Amygdala (tissue), 56 donors: ENCODE results near the gene PASK.
"Not testable (repeated sequence)": the region's sequence is repeated elsewhere in the genome, so short reads cannot be mapped to it uniquely, and the experiment has no call there.

Source experiments
- DNase-seq, 56 donors: peaks; one replicate each; lab custom pipeline; 2025; lab: John Stamatoyannopoulos, UW

PASK gene

DNA sequence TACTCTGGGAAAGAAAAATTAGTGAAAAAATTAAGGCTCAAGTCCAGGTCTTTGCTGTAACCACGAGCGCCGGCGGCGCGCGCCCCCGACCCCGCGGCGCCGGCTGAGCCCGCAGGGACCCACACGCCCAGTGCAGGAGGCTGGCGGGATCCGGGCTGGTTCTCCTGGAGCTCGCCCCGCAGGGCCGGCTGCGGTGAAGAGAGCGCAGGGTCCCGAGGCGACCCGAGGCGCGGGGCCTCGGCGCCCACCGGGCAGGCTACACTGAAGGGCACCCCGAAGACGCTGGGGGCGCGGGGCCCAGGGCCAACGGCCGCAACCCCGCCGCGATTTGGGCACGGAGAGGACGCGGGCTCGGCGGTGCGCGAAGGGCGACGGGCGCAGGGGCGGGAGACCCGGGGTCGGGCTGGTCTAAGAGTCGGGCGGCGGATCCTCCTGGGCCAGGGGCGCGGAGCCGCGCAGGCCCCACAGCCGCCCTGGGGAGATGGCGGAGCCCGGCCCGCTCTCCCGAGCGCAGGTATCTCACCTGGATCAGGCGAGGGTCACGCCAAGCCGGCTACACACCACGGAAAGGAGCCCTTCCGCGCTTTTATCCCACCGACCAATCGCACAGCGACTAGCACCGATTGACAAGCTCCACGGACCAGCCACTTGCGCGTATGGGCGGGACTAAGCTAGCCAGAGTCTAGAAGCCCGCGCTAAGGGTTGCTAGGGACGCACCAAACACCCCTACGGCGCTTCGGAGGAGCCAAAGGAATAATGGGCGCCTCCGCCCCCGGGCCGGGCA lies at the start of gene PASK:
PASK (minus strand) TSS at position 582 of the 784 bp plus-strand sequence. CDS start 6,440 bp downstream, outside the sequence.
- DNase-seq, result peak; percentile 36 to 97 (median 88)

DNA sequence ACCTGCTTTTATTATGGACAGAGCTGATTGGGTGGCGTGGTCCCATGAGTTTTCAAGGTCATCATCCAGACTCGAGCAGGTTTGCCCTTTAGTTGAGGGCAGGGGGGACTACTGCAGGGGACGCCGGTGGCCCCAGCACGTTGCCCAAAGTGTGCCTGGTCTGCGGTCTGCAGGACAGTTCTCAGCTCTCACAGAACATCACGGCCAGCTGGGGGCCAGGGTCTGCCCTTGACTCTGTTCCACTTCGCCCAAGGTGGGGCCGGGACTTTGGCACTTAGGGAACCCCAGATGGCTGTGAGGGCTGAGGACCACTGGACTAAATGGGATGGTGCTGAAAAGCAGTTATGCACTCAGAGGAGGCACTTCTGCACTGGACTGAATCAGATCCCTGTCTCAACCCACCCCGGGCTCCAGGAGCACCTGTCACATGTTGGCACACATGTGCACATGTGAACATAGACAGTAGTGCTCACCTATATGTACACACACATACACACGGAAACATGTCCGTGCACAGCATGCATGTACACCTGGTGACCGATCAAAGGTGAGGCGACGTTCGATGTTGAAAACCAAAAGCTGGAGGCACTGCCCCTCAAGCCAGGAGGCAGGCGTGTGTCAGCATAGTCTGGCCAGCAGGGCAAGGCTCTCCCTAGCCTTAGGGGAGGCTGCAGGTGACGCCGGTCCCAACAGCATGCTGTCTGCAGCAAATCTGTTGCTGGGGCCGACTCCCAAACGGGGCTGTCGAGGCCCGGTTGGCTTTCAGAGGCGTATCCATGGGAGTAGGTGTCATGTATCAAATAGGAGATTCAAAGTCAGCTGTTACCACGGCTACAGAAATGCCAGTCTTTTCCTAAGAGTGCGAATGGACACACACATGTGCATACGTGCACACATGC lies 49.4 kb upstream of the PASK start:
- DNase-seq, result no peak

DNA sequence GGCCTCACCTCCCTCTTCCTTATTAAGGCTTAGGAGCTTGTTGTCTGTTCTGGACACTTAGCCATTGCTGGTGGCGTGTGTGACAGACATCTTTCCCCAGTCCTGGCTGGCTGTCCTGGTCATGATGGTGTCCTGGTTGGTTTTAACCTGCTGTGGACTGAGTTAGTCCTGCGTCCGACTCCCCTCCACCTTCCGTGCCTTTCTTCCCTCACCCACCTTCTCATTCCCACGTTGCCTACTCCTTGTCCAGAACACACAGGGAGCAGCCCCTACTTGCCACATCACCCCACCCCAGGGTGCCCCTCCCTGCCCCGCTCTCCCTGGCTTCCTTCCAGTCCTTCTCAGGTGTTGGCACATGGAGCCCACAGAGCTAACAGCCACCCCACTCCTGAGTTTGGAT lies 48.7 kb upstream of the PASK start:
- DNase-seq, result no peak

DNA sequence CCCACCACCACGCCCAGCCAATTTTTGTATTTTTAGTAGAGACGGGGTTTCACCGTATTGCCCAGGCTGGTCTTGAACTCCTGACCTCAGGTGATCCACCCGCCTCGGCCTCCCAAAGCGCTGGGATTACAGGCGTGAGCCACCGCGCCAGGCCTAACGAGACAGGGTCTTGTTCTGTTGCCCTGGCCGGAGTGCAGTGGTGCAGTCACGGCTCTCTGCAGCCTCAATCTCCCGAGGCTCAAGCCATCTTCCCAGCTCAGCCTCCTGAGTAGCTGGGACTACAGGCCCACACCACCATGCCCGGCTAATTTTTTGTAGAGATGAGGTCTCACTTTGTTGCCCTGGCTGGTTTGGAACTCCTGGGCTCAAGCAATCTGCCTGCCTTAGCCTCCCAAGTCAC lies 48.0 kb upstream of the PASK start:
- not testable (repeated sequence) for DNase-seq

DNA sequence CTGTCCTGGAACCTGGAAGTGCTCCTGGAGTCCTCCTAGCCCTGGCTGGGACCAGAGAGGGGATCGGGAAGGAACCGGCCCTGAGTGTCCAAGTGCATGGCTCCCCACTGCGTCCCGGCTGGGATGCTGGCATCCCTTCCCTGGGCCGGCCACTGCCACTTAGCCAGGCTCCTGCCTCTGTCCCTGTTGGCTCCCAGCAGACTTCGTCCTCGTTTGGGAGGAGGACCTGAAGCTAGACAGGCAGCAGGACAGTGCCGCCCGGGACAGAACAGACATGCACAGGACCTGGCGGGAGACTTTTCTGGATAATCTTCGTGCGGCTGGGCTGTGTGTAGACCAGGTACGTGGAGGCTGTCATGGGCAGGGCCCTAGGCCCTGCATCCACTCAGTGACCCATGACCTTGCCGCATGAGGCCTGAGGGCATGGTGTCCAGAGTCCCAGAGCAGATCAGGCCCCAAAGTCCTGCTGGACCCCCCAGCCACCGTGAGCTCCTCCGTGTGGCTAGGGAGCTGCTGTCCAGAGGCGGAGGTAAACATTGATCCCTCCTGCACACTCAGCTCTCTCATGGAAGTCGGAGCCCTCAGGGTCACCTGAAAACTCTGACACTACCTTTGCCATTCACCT lies 46.3 kb upstream of the PASK start:
- no peak for DNase-seq

DNA sequence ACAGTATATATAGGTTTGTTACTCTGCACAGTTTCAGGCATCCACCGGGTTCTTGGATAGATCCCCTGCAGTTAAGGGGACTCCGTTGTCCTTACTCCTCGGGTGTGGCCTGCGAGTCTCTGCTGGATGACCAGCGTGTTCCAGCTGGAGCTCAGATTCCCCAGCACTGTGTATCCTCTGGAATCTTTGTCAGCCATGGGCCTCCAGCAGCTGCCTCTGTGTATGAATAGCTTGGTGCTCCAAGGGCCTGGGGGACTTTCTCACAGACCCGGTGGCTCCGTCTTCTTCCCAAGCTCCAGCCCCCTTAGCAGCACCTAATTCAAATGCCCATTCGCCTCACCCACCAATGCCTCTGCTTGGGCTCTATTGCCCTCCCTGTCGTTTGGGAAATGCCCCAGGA lies 45.5 kb upstream of the PASK start:
- no peak for DNase-seq

DNA sequence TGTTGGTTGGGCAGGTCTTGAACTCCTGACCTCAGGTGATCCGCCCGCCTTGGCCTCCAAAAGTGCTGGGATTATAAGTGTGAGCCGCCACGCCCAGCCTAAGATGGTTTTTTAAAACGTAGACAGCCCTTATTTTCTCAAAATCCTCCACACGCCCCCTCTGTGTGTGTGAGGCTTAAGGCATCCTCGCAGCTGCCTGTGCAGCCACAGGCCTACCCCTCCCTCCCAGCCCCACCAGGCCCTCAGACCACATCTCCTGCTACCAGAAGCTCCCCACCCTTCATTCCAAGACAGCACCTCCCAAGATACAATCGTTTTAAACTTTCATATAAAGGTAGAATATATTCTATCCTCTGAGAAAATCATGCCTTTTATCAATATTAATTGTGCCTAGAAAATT lies 44.0 kb upstream of the PASK start:
- DNase-seq, result no peak

DNA sequence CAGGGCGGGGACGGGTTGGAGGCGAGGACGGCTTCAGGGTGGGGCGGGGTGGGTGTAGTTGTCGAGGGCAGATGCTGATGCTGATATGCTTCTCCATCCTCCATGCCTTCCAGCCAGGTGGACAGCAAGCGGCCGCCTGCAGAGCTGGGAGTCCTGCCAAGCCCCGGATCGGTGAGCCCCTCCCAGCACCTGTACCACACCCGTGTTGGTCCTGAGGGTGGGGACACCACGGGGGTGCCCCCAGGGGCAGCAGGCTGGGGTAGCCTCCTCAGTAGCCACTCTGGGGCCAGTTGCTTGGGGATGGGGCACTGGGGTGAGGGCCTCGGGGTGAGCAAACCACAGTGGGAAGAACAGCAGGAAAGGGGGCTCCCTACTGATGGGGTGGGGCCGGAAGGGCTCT lies 41.8 kb upstream of the PASK start:
- no peak for DNase-seq

DNA sequence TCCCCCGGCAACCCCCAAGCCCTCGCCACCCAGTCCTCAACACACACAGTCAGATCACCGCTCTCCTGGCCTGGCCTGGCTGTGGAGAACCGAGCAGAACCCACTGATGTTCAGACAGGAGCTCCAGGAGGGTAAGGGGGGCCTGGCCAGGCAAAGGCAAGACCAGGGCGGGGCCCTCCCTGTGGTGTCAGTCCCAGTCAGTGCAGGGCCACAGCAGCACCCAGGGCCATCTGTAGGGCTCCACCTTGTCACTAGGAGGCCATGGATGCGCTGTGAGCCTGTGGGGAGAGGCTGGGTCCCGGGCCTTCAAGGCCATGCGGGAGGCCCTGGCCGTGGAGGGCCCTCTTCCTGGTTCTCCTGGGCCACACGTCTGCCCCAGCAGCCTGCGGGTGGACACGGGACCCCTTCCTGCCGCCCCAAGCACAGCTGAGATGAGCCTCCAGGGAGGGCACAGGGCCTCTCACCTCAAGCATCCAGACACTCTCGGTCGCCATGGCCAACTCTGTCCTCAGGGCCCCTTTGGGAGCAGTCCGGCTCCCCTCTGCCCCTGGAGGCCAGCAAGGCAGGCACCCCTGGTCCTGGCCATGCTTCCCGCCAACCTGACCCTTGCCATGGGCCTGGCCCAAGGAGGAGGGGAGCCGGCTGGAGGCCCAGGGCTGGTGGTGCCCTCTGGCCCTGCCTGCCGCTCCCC lies 41.2 kb upstream of the PASK start:
- no peak for DNase-seq

DNA sequence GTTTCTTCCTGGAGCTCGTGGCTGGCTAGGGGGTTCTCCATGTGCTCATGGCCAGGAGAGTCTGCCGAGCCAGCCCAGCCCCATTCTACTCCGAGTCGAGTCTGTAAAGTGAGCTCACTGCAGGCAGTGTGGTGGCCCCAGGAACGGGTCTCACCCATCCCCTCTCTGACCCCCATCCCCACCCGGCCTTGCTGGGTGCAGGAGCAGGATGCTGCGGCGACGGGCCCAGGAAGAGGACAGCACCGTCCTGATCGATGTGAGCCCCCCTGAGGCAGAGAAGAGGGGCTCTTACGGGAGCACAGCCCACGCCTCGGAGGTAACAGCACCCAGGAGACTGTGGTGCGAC lies 40.6 kb upstream of the PASK start:
- DNase-seq, result no peak

DNA sequence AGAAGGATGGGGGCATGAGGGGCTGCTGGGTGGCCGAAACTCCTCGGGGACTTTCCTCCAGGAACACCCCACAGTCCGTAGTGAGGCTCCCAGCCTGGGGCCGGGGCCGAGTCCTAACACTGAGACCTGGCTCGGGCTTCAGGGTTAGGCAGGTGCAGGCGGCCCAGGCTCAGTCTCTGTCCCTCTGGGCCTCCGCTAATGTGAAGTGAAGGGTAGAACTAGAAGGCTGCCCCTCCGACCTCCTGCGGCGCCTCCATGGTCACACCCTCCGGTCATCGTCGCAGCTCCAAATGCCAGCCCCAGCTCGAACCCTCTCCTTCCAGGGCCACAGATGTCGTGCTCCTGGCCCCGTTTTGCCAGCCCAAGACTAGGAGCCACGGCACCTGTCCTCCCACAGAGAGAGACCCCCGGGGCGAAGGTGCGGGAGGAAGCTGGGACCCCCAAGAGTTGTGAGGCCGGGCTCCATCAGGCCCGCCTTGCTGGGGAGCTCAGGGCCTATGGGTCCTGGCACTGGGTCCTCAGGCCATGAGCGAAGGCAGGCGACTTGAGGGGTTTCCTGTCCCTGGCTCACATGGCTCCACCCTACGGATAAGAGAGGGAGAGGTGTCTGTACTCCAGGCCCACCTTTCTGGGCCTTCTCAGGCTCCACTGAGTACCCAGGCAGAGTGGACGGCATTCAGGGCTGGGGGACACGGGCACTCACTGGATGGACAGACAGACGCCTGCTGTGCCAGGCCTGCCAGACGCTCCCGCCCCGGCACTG lies 40.0 kb upstream of the PASK start:
- DNase-seq, result no peak

DNA sequence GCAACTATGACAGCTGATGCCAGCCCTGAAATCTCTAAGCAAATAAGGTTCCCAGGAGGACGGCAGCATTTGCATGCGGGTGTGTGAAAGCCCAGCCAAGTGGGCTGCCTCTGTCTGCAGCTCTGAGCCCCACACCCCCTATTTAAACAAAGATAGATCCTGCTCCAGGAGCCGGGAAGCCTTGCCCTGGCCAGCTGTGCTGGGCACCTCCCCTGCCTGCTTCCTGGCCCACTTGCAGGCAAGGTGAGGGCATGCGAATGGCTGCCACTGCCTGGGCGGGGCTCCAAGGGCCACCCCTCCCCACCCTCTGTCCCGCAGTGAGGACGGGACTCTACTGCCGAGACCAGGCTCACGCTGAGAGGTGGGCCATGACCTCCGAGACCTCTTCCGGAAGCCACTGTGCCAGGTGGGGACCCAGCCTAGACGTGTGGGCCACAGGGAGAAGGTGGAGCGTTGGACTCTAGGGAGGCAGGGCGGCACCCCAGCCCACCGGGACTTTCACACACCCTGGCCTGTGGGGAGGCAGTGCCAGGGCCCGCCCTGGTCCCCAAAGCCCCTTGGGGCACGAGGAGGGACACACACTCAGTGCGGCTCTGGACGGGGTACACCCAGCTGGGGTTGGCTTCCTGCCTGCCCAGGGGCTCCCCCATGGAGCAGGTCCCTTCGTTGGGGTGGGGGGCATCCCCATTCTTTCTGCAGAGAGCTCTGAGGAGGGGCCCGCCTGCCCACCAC lies 39.3 kb upstream of the PASK start, which contains the start of gene ANO7:
ANO7 (plus strand) TSS at position 317 of the 732 bp plus-strand sequence. CDS start 1,387 bp downstream, outside the sequence.
- DNase-seq, result no peak

DNA sequence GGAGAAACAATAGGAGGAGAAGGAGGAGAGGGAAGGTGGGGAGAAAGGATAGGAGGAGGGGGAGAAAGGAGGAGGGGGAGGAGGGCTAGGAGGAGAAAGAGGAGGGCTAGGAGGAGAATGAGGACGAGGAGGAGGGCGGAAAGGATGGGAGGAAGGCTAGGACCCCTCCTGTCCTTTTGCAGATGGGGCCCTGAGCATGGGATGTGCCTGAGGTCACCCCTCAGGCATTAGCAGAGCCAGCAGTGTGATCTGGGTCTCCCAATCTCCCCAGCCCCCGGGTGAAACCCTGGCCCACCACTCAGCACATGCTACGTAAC lies 38.6 kb upstream of the PASK start:
- DNase-seq, result no peak

DNA sequence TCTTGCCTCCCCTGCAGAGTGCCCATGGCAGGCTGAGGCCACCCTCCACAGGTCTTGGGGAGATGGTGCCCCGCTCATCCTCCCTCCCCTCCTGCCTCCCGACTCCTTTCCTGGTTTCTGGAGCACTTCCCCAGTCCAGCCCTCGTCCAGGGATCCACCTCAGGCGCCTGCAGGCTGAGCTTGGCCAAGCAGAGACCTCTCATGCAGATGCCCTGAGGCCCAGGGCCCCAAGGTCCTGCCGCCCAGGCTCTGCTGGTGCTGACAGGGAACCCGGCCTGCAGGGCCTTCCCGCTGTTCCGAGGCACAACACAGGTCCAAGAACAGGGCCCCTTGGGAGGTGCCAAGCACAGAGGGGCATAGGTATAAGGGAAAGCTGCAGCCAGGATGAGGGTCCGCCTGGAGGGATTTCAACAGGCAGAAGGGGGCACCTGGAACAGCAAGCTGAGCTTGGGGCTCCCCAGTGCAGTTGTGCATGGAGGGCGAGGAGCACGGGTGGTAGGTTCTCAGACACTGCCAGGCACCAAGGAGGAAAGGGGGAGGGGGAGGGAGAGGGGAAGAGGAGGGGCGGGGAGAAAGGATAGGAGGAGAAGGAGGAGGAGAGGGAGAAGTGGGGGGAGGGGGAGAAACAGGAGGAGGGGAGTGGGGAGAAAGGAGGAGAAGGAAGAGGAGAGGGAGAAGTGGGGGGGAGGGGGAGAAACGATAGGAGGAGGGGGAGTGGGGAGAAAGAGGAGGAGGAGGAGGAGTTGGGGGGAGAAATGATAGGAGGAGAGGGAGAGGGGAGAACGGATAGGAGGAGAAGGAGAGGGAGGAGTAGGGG lies 38.0 kb upstream of the PASK start:
- no peak for DNase-seq

DNA sequence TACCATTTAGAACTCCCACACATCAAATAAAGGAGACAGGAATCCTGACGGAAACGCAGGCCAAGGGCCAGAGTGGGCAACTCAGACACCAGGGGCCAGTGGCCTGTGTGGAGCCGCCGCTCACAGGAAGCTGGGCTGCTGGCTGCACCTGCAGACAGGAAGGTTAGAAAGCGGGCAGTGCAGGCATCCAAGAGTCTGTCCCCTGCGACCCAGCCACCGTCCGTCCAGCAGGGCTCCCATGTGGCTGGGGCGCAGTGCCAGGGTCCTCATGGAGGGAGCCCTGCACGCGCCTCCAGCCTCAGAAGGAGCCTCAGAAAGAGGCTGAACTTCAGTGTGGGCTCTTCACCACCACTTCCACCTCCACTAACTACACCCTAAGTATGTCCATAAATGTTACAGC lies 36.7 kb upstream of the PASK start:
- DNase-seq, result no peak

DNA sequence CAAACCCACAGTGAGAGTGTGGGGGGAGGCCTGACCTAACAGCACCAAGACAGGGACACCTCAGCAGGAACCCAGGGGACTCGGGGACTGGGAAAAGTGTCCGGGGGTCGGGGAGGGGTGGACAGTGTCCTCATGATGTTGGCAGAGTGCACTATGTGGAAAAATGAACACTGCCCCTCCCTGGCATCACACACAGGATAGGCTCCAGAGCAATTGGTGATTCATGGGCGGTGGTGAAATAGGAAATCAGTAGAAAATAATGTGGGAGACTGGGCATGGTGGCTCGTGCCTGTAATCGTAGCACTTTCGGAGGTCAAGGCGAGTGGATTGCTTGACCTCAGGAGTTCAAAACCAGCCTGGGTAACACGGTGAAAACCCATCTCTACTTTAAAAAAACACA lies 35.6 kb upstream of the PASK start:
- DNase-seq, result no peak

DNA sequence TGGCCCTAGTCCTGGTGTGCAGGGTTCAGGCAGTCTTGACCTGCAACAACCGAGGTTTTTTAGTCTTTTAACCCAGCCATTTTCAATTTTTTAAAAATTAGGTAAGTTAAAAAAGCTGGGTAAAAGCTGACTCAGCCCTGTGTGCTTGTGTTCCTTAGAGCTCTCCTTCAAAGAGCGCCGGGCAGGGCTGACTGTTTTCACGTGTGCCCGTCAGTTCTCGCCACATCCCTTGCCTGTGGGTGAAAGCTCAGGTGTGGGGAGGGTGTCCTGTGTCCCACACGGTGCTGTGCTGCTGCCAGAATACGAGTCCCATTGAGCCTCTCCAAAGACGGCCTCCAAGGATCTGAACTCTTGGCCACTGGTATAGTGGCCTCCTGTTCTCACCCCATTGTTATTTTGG lies 33.9 kb upstream of the PASK start:
- no peak for DNase-seq

DNA sequence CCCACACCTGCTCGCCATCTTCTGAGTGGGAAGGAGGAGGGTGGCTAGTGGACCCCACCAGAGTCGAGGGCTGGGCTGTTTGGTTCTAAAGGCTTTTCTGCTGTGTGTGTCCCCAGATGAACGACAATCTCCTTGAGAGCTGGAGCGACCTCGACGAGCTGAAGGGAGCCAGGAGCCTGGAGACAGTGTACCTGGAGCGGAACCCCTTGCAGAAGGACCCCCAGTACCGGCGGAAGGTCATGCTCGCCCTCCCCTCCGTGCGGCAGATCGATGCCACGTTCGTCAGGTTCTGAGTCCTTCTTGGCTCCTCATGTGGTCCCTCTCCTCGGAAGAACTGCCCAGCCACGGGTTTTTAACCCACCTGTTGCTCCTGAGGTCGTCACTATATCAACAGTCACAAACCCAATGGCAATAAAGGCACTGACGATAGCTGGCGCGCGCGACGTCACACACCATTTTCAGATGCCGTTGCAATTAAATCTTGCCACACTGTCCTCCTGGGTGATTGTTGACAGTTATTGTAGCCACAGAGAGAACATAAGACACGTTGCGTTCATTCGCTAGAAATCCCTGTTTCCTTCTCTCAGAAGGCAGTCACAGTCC lies 33.4 kb upstream of the PASK start:
- no peak for DNase-seq
